Measurements from ENCODE around the gene NUMA1.

Gene NUMA1

DNA sequence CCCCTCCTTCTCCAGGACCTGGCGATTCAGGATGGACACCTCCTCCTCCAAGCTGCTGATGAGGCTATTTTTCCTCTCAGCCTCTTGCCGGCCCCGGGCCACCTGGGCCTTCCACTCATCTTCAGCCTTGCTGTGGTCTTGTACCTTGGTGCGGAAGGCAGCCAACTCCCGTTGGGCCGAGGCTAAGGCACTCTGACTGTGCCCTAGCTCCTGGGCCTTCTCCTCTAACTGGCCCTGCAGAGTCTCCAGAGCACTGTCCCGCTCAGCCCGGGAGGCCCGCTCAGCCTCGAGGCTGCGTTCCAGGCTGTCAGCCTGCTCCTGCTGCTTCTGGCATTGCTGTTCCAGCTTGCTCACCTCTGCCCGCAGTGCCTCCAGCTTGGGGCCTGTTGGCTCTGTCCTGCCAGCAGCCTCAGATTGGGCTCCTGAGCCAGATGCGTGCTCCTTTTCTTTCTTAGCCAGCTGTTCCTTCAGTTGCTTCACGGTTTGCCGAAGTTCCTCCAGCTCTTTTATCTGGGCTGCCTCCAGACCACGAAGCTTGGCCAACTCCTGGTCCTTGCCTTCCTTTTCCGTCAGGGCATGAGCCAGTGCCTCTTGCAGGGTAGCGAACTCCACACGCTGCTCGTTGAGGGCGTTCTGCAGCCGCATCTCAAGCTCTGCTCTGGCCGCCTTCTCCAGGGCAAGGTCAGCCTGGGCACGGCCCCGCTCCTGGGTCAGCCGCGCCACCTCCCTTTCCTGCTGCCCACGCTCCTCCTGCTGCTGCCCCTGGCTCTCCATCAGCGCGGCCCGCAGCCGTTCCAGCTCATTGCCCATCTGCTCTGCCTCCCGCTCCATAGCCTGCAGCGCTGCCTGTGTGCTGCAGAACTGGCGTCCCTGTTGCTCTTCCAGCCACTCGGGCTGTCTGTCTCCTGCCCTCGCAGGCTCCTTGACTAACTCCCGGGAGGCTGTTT, 66.3 kb downstream of the NUMA1 start:
- FAIRE-seq = no peak

DNA sequence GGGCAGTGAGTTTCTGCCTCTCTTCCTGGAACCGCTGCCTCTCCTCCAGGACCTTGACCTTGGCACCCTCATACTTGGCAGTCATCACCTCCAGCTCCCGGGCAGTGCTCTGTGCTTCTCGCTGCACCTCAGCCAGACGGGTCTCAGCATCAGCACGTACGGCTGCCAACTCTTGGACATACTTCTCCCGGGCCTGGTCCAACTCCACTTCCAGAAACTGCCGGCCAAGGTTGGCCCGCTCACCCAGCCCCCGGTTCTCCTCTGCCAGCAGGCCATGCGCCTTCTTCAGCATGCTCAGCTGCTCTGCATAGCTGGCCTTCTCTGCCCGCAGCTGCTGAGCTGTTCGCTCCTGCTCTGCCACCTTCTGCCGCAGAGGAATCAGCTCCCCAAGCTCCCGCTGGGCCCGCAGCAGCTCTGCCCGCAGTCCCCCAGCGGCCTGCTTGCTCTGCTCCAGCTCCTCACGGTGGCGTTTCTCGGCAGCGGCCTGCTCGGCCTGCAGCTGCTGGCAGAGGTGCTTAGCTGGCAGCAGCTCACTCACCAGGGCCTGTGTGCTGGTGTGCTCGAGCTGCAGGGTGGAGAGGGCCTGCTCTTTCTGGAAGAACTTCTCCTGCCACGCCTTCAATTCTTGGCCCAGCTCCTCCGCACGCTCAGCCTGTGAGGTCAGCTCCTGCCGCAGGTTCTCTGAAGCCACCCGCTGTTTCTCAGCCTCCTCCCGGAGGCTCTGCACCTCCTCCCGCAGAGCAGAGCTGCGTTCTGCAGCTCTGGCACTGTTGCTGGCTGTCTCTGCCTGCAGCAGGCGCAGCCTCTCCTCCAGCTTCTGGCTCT, 67.2 kb downstream of the NUMA1 start:
- FAIRE-seq = no peak

DNA sequence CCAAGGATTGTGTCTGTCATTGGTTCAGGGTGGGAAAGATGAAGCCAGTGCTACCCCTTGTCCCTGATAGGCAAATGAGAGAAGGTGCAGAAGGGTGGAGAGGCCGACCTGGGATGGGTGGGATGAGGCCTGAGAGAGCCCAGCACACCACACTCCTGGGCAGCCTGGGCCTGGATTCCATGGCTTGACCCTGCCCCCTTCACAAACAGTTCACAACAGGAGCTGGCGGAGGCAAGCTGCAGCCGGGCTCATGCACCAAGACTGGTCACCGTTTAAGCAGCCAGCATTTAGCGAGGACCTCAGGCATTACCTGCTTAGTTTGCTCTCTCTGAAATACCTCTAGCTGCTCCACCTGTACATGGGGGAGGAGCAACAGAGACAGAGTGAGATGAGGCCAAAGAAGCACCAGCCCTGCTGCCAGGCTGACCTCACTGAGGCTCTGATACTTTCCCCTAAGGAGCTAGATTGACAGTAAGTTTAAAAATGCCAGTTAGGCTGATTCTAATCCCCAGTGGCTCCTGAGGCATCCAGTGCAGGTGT, 68.2 kb downstream of the NUMA1 start:
- FAIRE-seq = no peak

DNA sequence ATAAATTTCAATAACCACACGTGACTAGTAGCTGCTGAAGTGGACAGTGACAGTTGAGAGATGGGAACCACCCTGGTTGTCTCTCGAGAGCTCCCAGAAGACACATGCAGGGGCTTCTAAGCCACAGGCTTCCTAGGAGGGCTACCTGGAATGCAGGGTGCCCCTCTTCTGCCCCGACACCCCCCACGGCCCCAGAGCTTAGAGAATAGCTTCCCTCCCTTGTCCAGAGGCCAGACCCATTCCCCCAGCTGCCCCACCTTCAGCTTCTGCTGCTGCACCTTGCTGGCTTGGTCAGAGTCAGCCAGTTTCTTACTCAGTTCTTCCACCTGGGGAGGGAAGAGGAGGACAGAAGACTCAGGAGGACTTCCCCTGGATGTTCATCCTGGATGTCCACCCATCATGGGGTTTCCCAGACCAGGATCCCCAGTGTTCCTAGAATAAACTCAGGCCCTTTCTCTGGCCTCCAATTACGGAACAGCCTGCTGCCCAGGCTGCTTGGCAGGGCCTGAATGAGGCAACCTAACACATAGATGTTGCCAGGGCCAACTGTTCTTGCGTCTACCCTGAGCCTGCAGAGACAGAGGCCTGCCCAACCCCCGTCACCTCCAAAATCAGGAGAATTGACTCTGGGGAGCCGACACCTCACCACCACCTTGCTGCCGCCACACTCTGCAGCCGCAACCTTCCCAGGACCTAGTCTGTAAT, 69.7 kb downstream of the NUMA1 start:
- FAIRE-seq = no peak

DNA sequence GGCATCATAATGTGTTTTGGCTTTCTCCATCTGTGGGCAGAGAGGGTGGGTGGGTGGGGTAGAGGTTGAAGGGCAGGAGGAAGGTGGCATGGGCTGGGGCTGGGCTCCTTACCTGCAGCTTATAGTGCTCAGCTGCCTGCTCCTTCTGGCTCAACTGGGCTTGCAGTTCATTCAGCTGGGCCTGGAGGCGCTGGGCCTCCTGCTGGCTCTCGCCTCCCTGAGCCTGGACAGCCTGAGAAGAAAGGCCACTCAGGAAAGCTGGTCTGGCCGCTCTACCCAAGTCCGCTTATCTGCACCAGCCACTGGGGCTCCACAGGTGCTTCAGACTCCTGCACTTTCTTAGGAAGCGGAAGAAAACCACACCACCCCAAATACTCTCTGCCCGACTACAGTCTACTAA, 71.2 kb downstream of the NUMA1 start:
- FAIRE-seq = no peak

DNA sequence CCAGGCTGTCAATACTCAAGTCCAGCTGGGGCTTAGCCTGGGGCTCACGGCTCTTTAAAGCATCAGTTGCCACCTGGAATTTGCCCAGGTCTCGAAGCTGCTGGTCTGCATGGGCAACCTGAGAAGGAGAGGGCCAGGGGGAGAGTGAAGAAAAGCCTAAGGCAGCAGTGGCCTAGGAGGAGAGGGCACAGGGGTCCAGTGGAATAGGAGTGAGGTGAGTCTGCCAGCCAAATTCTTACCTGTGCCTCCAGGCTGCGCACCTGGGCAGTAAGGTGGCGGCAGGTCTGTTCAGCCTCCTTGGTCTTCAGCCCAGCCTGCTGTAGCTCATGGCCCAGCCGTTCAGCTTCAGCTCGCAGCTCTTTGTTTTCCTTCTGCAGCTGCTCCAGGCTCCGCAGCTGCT, 71.6 kb downstream of the NUMA1 start:
- FAIRE-seq = no peak

DNA sequence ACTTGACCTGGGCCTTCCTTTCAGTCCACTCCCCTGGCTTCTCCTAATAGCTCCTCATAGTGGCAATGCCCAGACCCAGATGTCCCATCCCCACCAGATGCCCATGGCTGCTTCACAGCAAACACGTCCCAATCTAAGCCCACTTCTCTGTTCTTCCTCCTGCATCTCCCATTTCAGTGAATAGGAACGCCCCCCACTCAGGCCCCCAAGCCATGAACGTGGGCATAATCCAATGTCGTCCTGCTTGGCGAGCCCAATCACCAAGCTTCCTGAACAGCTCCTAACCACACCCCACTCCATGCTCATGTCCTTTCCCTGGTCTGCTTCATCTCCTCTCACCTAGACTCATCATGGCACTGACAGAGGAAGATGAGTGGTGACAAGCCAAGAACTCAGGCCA, 72.8 kb downstream of the NUMA1 start:
- FAIRE-seq = no peak

DNA sequence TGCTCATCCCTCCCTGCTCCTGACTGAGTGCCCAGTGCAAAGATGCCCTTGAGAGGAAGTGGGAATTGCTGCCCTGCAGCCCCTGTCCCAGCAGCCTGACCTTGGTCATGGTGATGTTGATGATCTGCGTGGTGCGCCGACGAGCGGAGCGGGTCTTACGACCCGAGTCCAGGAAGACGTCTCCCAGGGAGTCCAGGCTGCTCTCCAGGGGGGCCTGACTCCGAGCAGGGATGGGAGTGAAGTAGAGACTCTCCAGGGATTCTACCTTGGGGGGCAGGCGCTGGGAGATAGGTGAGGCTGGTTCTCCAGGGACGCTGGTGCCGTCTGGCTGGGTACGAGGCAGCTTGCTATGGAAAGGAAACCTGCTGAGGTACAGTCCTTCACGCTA, 73.3 kb downstream of the NUMA1 start:
- no peak for FAIRE-seq

DNA sequence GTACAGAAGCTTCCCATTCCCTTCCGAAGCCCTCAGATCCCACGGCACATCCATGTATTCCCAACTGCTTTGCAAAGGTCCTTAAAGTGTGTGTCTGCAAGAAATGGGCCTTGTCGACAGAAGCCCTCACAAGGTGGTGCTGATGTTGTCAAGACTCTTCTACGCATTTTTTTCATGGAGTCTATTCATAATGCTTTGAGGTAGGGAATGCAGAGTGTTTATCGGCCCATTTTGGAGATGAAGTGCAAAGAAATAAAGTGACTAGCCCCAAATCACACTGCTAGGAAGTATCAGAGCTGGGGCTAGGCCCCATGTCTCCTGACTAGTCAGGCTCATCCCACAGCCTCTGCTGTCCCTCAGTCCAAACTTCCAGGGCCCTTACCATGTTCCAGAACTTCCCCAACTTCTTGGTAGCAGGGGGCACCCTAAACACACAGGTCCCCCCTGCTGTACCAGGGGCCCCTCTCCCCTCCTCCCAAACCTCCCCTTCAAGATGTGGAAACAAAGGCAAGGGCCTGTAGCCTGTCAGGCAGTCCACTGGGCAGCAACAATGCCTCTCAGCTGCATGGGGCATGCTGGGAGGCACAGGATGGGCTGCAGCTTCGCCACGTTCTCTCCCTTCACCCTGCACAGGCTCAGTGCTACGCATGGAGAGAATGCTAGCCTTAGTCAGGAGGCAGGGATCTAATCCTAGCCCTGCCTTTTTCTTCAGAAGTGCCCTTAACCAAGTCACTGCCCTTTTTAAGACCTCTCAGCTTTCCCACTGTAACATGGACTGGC, 73.8 kb downstream of the NUMA1 start:
- FAIRE-seq = no peak

DNA sequence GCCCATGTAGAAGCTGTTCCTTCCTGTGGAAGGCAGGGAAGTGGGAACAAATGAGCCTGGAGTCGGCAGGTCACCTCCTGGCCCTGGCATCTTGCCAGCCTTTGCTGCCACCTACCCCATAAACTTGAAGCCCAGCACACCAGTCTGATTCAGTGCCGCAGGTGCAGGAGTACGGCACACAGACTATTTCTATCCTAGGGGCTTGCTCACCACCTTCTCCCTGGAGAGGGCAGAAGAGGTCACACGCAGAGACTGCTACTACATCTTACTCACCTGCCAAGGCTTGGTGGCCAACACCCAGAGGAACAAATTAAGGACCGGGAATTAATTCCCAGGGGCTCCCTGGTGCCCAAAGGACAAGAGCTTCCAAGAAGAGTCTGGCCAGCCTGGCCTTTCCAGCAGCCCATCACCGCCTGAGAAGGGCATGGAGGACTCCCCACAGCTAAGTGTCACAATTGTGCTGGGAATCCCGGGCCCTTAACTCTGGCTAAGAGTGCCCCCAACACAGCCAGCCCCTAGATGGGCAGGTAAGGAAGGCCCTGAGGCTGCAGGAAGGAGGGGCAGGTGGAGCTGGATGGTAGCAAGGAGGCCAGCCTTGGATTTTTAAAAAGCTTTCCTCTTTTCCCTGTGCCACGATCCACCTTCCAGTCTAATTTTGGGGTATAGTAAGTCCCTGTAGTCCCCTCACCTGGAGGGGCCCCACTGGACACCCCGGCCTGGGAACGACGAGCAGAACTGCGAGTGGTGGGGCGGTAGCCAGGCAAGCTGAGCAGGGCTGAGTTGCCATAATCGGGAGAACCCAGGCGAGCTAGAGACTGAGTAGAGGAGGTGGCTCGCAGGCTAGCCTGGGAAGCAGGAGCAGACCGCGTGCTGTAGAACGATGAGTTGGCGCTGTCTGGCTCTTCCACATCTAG, 74.7 kb downstream of the NUMA1 start:
- FAIRE-seq = no peak

DNA sequence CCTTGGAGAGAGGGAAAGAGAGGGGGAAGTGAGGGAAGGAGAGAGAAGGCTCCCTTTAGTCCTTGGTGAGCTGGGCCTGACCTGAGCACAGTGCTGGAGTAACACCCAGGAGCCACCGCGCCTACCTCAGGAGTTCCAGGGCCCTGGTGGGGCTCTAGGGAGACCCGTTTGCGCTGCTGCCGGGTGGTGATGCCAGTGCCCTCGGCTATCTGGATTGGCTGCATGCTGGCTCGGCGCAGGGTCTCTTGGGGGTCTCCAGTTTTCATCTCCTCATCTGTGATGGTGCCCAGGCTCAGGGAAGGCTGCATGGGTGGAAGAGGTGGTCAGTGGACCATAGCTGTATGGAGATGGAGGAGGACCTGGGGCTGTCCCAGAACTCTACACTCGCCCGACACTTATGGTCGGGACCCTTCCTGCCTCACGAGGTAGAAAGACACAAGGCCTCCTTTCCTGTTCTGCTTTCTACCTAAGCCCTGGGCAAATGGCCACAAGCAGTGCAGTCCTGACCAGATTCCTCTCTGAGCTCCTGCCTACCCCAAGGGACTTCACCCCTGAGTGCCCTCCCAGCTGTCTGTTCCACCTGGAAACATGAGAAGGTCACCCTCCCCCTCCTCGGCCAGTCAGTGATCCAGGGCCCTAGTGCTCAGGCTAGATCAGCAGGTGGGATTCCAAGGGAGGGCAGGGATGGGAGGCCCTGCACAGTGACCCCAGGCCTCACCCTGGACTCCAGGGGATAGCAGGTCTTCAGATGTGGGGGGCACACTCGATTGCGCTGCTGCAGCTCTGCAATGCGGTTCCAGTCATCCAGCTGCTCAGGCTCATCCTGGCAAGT, 75.6 kb downstream of the NUMA1 start:
- no peak for FAIRE-seq

DNA sequence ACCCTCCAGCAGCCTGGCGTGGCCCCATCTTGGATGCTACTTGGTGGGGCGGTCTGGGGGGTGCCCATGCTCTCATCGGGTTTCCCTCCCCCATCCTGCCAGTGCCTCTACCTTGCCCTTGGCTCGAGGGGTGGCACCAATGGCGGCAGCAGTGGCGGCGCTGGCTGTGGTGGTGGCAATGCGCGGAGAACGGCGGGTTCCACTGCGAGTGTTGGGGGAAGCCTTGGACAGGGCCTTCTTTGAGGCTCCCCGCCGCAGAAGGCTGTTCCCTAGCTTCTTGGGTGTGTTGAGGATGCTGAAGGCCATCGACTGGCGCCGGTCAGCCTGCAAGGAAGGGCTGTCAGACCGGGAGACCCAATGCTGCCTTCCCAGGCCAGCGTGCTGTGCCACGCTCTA, 76.6 kb downstream of the NUMA1 start:
- no peak for FAIRE-seq

DNA sequence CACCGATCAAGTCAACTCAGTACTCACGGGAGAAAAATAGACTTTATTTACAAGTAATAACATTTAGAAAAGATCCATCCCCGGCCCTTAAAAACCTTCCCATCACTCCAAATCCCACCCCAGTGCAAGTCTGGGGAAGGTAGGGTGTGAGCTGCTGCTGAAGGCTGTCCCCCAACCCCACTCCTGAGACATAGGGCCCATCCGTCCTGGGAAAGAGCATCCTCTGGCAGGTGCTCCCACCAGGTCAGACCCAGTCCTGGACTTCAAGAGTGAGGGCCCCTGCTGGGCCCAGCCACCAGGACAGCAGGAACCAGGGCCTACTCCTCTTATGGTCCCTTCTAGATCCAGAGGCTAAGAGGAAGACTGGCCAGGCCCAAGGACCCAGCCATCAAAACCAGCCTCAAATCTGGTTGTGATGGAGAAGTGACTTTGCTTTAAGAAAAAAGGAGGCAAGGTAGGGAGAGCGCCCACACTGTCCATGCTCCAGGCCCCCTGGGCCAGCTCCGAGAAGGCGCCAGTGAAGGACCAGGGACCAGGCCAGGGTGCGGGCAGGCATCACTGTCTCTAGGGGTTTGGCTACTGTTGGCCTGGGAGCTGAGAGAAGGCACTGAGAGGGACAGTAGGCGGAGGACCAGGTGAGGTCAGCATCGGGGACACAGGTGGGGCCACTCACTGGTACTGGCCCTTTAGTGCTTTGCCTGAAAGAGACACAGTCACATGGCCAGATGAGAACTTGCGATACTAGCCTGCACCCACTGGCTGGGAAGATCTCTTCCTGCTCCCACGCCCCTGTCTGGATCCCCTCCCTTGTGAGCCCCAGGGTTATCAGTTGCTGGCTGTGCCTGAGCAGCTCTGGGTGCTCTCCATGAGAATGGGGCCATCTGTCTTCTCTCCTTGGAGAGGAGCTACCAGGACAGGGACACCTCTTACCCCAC, 77.2 kb downstream of the NUMA1 start:
- FAIRE-seq = no peak

DNA sequence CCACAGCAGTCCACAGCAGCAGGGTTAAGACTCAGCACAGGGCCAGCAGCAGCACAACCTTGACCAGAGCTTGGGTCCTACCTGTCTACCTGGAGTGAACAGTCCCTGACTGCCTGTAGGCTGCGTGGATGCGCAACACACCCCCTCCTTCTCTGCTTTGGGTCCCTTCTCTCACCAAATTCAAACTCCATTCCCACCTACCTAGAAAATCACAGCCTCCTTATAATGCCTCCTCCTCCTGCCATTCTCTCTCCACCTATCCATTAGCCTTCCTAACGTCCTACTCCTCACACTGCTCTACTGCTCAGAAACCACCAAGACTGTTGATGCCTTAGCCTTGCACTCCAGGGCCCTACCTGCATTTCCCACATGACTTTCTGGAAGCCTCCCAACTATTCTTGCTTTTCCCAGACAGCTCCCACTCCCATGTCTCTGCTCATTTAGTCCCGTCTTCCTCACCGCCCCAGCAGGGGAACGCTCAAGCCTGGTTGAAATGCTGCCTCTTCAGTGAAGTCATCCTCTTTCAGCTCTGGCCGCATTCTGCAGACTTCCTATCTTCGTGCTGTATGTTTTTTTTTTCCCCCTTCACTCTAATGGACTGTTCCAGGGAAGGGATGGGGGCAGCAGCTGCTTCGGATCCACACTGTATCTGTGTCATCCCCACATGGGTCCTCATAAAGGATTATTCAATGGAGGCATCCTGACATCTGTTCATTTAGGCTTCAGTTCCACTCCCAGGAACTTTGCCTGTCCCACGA, 78.3 kb downstream of the NUMA1 start:
- no peak for FAIRE-seq

DNA sequence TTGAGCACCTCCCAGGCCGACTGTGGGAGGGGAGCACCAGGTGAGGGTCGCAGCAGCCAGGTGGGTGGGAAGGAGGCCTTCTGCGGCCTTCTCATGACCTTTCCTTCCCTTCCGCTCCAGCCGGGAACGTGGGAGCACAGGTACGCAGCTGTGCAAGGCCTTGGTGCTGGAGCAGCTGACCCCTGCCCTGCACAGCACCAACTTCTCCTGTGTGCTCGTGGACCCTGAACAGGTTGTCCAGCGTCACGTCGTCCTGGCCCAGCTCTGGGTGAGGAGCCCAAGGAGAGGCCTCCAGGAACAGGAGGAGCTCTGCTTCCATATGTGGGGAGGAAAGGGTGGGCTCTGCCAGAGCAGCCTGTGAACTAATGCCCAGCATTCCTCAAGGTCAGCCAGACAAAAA, 79.1 kb downstream of the NUMA1 start:
- no peak for FAIRE-seq

DNA sequence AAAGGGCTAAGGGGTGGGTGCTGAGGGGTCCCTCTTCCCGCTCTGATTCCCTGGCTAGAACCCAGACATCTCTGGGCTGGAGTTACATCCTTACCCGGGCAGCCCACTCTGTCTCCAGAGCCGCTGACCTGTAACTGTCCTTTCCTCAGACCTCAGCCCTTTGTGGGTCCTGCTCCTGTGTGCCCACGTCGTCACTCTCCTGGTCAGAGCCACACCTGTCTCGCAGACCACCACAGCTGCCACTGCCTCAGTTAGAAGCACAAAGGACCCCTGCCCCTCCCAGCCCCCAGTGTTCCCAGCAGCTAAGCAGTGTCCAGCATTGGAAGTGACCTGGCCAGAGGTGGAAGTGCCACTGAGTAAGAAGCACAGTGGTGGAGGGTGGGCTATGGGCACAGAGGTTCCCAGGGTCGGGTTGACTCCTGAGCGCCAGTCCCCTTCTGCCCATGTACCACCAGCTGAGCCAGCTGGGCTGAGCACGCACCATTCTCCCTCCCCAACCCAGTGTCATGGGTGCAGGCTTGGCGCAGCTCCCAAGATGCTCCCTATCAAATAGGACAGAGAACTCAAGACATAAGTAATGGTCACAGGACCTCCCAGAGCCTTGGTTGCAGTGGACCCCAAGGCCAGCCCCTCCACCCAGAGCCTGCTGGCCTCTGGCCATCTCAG, 80.0 kb downstream of the NUMA1 start:
- no peak for FAIRE-seq

DNA sequence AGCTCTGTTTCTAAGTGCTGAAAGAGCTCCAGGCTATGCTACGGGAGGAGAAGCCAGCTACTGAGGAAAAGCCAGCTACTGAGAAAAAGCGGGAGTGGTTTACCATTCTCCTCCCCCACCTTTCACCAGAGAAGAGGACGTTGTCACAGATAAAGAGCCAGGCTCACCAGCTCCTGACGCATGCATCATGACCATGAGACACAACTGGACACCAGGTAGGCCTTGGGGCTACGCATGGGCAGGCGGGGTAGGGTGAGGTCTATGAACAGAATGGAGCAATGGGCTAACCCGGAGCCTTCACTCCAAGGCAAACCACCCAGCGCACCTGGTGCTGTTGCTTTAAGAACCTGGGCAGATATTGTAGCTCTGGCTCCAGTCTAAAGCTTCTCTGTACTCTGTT, 80.5 kb downstream of the NUMA1 start:
- no peak for FAIRE-seq

DNA sequence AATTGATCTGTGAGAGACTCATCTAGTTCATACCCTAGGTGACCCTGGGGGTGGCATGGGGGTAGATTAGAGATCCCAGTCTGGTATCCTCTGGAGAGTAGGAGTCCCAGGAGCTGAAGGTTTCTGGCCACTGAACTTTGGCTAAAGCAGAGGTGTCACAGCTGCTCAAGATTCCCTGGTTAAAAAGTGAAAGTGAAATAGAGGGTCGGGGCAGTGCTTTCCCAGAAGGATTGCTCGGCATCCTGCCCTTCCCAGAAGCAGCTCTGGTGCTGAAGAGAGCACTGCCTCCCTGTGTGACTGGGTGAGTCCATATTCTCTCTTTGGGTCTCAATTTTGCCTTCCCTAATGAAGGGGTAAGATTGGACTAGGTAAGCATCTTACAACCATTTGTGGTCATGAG, 81.0 kb downstream of the NUMA1 start:
- no peak for FAIRE-seq

All from endometrium (tissue), 2 donors.